Activated CD4-positive, alpha-beta T cell treated with anti-CD3 and anti-CD28 coated beads, Interleukin-2, amount 50 U/mL, for 48 hours (primary cell): Measurements from ENCODE around the gene MTMR11.
"Not testable (repeated sequence)": the region's sequence is repeated elsewhere in the genome, so short reads cannot be mapped to it uniquely, and the experiment has no call there.

Experiments used
- DNase-seq, 2 experiments: peaks; one replicate each; pipeline ENCODE4 v3.0.0-alpha.2; 2020

MTMR11 gene, protein sequence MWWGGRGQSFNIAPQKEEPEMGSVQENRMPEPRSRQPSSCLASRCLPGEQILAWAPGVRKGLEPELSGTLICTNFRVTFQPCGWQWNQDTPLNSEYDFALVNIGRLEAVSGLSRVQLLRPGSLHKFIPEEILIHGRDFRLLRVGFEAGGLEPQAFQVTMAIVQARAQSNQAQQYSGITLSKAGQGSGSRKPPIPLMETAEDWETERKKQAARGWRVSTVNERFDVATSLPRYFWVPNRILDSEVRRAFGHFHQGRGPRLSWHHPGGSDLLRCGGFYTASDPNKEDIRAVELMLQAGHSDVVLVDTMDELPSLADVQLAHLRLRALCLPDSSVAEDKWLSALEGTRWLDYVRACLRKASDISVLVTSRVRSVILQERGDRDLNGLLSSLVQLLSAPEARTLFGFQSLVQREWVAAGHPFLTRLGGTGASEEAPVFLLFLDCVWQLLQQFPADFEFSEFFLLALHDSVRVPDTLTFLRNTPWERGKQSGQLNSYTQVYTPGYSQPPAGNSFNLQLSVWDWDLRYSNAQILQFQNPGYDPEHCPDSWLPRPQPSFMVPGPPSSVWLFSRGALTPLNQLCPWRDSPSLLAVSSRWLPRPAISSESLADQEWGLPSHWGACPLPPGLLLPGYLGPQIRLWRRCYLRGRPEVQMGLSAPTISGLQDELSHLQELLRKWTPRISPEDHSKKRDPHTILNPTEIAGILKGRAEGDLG

DNA sequence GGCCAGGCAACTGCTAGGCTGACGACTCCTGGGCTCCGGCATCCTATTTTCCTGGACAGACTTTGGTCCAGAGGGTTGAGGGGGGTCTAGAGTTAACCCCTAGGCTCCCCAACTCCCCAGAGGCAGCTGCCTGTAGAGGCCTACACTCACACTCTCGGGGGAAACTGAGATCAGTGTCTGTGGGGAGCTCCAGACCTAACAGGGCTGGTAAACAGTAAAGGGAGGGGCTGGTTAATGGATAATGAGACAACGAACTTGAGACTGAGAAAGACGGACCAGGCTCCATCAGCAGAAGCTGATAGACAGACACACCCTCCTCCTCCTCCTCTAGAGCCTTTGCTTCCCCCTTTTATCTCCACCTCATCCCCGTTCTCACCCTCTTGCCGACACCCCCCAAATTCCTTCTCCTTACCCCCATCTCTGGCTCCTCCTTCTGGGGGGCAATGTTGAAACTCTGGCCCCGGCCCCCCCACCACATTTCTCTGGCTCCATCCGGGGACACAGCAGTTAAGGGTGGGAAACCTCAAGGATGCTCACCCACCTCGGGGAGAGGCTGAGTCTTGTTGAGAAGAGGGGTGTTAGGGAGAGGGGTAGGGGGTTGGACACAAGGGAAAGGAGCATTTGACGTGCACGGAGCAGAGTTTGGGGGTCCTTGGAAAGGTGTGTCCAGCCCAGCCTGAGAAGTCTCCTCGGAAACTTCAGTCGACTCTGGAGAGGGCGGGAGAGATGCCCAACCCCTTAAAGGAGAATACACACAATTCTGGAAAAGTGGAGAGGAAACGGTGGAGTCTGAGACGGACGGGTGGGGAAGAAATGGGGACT, at the start of gene MTMR11:
Gene MTMR11, minus strand, starts transcription at position 710 of the 822 bp plus-strand sequence. Its CDS starts 232 bp downstream, at position 478.
- no peak for DNase-seq

- no peak for DNase-seq
Measured at GRCh38 chr1:149979972-149980540, 43.4 kb upstream of the MTMR11 start.

DNA sequence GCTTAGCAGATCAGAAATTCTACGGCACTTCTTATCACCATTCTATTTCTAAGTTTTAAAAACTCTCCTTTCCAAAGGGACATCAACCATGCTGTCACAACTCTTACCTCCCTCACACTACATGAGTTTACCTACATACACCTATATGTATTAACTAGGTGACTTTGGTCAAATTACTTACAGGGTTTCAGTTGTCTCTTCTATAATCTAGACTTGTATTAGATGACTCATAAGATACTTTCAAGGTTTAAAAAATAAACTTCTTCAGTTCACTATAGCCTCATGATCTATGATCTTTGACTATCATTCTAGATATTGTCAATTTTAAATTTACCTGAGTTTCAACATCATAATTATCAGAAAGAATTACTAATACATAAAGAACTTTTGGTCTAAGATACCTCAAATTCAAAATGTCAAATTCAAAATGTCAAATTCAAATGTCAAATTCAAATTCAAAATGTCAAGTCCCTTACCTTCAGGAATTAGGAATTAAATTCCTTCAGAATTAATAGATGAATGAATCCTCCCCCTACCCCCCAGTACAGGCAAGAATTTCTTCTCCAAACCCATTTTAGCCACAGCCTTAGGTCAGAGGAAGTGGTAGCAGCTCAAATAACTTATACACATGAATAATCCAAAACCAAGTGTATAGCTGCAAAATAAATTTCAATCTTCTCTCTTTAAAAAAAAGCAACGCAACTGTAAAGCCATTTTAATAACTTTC, 42.7 kb upstream of the MTMR11 start:
- DNase-seq, result no peak

DNA sequence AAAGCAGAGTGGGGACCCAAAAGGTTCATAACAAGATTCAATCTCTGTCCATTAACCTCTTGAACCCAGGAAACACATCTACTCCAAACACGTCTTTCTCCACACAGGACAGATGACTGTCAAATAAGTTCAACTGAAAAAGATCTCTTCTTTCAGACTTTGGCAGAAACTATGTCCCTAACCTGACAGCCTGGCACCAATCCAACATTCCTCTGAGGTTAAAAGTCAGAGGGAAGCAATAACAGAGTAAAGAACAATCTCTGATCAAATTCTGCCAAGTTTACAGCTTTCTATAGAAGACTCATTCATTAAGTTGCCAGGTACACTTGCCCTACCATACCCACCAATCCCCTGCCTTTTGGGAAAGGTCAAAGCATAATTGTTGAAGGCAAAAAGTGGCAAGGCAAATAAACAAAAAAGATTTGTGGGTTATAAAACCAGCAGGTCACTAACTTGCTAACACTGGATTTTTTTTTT, 41.9 kb upstream of the MTMR11 start:
- DNase-seq, result no peak

DNA sequence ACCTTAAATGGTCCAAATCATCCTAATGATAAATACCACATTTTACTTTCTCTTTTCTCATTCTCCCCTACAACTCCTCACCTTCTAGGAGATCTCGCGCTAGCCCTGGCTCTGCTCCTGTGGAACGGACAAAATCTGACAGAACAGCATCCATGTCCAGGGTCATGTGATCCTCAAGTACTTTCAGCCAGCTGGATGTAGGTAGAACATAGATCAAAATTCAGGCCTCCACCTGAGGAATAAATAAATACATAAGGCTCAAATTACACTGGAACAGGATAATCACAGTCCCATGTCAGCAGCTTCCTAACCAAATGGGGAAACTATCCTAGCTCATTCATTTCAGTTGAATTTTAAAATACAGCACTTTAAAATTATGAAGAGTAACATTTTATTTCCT, 40.7 kb upstream of the MTMR11 start:
- no peak for DNase-seq

GRCh38 chr1:149972547-149972946, 35.9 kb upstream of the MTMR11 start:
- DNase-seq, result no peak

GRCh38 chr1:149967646-149968045, 31.0 kb upstream of the MTMR11 start:
- no peak for DNase-seq

DNA sequence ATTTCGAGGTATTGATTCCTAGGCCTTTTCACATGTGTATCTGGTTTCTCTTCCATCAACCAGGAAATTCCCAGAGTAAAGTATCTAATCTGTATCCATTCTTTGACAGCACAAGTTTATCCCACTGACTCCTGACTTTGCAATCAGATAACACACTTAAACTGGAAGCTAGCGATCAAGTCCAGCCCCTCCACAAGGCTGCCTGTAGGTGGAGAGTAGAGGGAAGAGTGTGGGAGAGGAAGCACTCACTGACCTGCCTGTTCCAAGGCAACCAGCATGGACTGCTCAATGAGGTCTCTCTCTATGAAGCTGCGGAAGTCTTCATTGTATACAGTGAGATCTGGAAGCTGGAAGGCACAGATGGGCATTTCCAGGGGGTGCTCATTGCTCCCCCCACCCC, 30.4 kb upstream of the MTMR11 start:
- DNase-seq, result no peak

DNA sequence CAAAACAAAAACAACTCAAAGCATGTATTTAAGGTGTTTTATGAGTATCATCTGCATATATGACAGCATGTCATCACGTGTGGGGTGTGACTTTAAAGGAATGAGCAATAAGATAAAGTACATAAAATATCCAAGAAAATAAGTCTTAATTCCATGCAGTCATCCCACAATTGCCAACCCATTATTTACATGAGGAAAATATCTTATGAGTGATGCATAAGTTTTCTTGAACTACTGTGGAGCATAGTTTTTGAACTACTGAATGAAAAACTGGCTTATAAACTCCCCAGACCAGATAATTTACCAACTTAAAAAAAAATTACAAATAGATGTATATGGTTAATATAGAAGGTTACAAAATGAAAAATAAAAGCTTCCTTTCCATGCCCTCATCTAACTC, 29.7 kb upstream of the MTMR11 start:
- DNase-seq, result no peak

DNA sequence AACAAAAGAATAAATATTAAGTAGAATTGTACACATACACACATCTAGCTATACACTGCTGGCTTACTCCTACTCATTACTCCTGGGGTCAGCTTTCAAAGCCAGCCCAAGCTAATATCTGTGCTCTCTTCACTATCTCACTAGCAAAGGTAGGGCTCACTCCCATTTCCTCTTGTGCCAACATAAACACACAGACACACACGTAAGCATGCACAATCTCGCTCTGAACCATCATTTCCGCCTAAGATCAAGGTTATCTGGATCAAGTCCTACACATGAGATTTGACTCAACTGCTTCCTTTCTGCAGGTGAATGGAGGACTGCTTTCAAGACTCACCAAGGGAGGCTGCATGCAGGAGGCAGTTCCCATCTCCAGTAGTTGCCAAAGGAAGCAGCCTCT, 28.8 kb upstream of the MTMR11 start:
- no peak for DNase-seq

DNA sequence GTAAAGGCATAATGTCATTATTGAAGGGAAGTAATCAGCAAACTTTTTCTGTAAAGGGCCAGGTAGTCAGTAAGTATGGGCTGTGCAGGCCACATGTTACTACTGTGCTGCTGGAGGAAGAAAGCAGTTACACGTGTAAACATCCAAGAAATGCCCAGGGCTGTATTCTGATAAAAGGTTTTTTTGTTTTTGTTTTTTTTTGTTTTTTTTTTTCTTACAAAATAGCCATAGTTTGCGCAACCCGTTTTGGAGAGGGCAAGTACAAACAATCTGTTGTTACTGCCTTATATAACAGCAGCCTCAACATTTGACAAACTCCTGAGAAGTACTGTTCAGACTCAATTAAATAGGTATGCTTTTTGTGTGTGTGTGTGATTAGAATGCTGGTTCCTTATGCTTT, 26.7 kb upstream of the MTMR11 start:
- no peak for DNase-seq

GRCh38 chr1:149962736-149963135, 26.1 kb upstream of the MTMR11 start:
- no peak for DNase-seq

- peak; percentile 26 to 35 for DNase-seq
Measured at GRCh38 chr1:149962039-149962647, 25.5 kb upstream of the MTMR11 start.

DNA sequence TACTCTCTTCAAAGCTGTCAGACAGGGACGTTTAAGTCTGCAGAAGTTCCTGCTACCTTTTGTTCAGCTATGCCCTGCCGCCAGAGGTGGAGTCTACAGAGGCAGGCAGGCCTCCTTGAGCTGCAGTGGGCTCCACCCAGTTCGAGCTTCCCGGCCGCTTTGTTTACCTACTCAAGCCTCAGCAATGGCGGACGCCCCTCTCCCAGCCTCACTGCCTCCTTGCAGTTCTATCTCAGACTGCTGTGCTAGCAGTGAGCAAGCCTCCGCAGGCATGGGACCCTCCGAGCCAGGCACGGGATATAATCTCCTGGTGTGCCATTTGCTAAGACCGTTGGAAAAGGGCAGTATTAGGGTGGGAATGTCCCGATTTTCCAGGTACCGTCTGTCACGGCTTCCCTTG, 20.9 kb upstream of the MTMR11 start:
- DNase-seq, result not testable (repeated sequence)

- DNase-seq, result no peak
Measured at GRCh38 chr1:149949911-149950310, 13.2 kb upstream of the MTMR11 start.

GRCh38 chr1:149945206-149945605, 8.5 kb upstream of the MTMR11 start:
- DNase-seq, result no peak

DNA sequence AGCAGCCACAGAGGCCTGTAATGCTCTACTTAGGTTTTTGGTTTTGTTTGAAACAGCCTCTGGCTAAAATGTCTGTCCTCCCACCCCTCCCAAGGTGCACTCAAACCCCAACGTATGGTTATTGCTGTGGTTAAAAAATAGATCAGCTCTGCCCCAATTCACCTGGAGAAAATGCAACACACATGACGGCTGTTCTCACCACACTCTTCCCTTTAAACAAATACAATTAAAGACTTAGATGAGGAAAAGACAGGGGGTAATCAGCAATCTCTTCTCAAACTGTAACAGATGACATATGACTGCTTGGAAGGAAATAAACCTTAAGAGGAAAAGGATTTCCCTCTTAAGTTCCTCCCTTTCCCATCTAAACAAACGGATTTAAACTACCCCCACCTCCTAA, 6.2 kb upstream of the MTMR11 start:
- no peak for DNase-seq

DNA sequence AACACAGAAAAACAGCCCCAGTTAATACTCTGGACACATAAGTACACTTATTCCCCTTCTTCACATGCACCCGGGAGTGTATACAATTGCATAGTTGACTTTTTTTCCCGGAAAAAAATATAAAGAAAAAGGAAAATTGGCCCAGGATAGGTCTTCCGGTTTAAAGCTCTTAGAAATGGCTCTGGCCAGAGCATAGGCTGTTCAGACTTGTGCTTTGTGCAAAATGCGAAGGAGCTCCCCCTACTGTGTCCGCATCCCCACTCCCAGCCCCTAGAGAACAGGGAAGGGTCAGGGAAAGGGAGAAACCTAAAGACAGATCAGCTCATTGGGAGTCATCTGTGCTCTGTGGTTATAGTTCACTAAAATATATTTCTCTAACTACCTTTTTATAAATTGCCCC, 5.5 kb upstream of the MTMR11 start:
- no peak for DNase-seq

GRCh38 chr1:149940427-149940826, 3.7 kb upstream of the MTMR11 start:
- DNase-seq, result no peak

DNA sequence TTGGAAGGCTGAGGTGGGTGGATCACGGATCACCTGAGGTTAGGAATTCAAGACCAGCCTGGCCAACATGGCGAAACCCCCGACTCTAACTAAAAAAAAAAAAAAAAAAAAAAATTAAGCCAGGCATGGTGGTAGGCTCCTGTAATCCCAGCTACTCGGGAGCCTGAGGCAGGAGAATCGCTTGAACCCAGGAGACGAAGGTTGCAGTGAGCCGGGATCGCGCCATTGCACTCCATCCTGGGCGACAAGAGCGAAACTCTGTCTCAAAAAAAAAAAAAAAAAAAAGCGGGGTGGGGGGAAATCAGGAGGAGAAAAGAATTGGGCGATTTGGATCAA, 2.0 kb upstream of the MTMR11 start:
- not testable (repeated sequence) for DNase-seq

GRCh38 chr1:149937759-149938158, 1.1 kb upstream of the MTMR11 start:
- no peak for DNase-seq
